Neural cell (in vitro differentiated cells): ENCODE measurements around the gene CLEC4F.

ENCODE experiments used
- CTCF ChIP-seq: fragments of 450-650 bp; IDR thresholded peaks from 2 replicates; pipeline ENCODE4 v1.5.1; 2014; ENCODE audit warnings: antibody characterized with exemption, mild to moderate bottlenecking, moderate library complexity; ENCODE audit not compliant: poor library complexity, severe bottlenecking
- EP300 ChIP-seq: fragments of 450-650 bp; conservative IDR thresholded peaks from 2 replicates; pipeline ENCODE4 v1.6.1; 2014; ENCODE audit warnings: antibody characterized with exemption, mild to moderate bottlenecking, moderate library complexity; ENCODE audit not compliant: poor library complexity, severe bottlenecking
- EZH2 ChIP-seq: fragments of 200-600, 300-800 bp; shearing (Covaris generic), sonication (generic); IDR thresholded peaks from 2 replicates; pipeline ENCODE4 v1.6.1; 2014; ENCODE audit warnings: antibody characterized with exemption, low read length, borderline replicate concordance, mild to moderate bottlenecking; ENCODE audit not compliant: insufficient read depth, poor library complexity, severe bottlenecking
- MXI1 ChIP-seq: fragments of 450-650 bp; conservative IDR thresholded peaks from 2 replicates; pipeline ENCODE4 v1.6.1; 2014; ENCODE audit warnings: antibody characterized with exemption, mild to moderate bottlenecking; ENCODE audit not compliant: poor library complexity, severe bottlenecking
- POLR2AphosphoS5 ChIP-seq: IDR thresholded peaks from 2 replicates; pipeline ENCODE4 v1.6.1; 2012
- SMC3 ChIP-seq: fragments of 450-650 bp; conservative IDR thresholded peaks from 2 replicates; pipeline ENCODE4 v1.6.1; 2014; ENCODE audit warnings: antibody characterized with exemption, mild to moderate bottlenecking, moderate library complexity; ENCODE audit not compliant: poor library complexity
- TAF1 ChIP-seq: IDR thresholded peaks from 2 replicates; pipeline ENCODE4 v1.6.1; 2012; ENCODE audit warnings: low read depth

- no peak for TF ChIP-seq POLR2AphosphoS5
- TF ChIP-seq EP300 = no peak
- TF ChIP-seq TAF1 = no peak
- TF ChIP-seq SMC3 = no peak
- no peak for TF ChIP-seq CTCF
- TF ChIP-seq EZH2 = no peak
- no peak for TF ChIP-seq MXI1
Measured at GRCh38 chr2:70806620-70807019, 13.8 kb downstream of the CLEC4F start.
